Measurements from ENCODE around the gene MRPL14.
A peak's percentile ranks its signal among the peaks of the same experiment; 100 is the strongest.

MRPL14 gene

DNA sequence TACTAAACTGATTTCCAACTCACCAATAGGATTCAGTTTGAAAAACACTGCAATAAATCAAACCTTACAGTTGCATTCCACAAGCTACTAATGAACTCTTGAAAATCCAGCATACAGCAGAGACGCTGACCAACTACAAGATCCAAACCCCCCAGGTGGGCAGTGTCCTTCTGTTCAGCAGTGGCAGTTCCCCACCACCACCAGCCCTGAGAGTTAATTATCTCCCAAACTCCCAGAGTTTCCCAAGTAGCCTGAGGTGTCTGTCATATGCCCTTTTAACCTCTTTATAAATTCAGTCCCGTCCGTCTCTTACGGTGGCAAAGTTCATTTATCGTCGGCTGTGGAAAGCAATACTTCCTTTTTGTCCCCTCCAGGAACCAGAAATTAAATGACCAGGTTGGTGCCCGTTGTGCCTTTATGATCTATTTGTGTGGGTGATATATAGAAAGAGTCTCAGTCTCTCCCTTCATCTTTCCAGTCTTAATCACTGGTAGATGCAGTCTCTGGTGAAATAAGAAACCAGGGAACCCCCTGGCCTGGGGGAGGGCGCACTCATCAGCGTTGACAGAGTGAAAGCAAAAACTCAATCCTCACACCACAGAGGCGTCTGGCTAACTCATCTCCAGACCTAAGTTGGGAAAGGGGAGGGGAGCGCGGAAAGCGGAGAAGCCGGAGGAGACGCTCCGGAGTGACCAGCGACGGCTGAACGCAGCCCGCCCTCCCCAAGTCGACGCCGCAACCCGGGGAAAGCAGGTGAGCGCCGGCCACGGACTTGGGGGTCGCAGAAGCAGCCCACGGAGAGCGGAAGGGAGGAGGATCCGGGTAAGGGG lies 717 bp downstream of the MRPL14 start:
- DNase-seq, result peak; percentile 81
- ATAC-seq, result peak; percentile 87

DNA sequence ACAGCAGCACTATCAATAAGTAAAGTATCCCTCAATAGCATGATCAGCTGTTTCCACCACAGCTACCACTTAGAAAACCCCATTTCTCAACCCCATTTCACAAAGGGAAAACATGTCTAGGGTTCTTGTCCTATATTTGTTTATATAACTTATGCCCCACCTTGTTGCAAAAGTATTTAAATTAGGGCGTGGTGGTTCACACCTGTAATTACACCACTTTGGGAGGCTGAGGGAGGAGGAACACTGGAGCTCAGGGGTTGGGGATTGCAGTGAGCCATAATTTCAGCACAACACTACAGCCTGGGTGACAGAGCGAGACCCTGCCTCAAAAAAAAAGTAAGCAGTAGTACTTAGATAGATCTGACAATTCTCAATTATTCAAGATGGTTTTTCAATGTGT lies 3.7 kb downstream of the MRPL14 start:
- ATAC-seq, result no peak
- DNase-seq, result no peak

DNA sequence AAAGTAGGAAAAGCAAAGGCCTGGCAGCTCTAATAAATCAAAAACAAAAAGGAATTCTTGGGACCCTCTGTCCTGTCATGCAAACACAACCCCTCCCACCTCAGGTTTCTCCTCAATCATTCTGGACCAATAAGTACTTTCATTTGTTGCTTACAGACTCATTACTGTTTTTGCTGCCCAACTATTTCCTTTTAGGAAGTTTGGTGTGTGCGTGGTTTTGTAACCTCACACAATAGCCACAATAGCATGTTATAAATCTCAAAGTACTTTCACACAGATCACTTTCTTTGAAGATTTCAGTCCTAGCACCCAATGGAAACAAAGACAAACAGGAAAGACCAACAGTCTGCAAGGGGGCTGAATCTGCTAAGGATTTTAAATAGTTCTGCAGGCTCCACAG lies 4.5 kb downstream of the MRPL14 start:
- ATAC-seq, result no peak
- DNase-seq, result no peak

DNA sequence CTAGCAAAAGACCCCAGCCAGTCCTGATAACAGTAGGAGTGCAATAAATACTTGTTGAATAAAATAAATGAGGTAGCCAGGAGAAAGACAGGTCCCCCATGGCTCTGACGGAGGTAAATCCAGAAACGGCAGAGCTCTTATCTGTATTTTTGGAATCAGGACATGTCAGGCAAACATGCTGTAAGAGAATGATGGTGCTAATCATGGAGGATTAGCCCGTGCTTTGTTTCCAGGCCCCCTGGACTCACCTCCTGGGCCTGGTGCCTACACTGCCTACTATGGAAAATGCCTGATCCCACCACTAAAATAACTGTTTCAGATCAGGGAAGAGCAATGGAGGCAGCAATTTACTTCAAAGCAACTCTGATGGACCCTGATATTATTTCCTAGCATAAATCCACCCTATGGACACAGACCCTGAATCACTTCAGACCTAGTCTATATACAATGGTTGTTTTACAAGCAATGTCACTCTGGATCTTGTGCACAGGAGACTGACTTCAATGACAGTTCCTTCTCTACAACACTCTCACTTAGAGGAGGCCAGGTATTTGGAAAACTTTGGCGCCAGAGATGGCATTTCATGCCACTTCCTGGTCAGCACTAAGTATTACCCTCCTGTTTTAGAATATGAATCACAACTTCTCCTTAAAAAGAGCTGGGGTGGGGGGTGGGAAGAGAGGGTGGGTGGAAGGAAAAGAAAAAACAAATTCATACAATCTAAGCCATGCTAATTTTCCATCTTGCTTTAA lies 6.4 kb downstream of the MRPL14 start:
- no peak for ATAC-seq
- DNase-seq, result no peak

- DNase-seq (no peak), ATAC-seq (no peak)
Measured at GRCh38 chr6:44119704-44120262, 7.5 kb downstream of the MRPL14 start.

- ATAC-seq, result no peak
- DNase-seq, result no peak
Measured at GRCh38 chr6:44117397-44118128, 9.7 kb downstream of the MRPL14 start.

GRCh38 chr6:44116641-44117382 lies 10.4 kb downstream of the MRPL14 start:
- ATAC-seq, result no peak

DNA sequence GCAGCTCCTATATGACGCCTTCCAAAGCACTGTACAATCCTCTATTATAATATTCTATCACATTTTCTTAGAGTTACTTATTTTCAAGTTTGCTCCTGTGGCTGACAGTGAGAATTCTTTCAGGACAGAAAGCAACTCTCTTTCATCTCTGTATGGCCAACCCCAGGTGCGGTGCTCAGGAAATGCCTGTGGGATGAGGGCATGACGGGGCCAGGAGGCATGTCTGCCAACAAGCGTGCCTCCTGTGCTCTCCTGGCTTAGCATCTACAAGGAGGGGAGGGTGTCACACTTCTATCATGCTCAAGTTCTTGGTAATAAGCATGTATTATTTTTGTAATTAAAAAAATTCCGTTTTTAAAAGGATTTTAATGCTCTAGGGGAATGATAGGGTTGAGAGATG lies 11.4 kb downstream of the MRPL14 start:
- ATAC-seq (no peak), DNase-seq (no peak)

More at GRCh38 chr6:44116641-44117382, 10.4 kb downstream of the MRPL14 start:
- no peak for DNase-seq

- no peak for ATAC-seq
- no peak for DNase-seq
Measured at GRCh38 chr6:44113414-44113813, 13.8 kb downstream of the MRPL14 start.

- ATAC-seq (no peak), DNase-seq (no peak)
Measured at GRCh38 chr6:44111434-44112417, 15.5 kb downstream of the MRPL14 start.

DNA sequence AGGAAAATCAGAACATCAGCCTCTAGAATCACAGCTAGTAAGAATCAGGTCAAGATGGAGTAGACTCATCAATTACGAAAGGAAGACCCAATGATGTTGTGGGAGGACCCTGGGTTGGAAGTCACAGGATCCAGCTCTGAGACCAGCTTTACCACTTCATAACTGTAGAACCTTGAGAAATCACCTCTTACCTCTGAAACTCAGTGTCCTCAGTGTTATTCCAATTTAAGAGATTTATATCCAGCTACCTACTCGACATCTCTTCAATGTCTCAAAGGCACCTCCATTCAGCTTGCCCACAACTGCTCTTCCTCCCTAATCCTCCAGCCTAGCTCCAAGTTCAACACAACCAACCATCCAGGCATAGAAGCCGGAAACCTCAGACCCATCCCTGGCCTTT lies 16.3 kb downstream of the MRPL14 start:
- no peak for ATAC-seq
- DNase-seq, result no peak

DNA sequence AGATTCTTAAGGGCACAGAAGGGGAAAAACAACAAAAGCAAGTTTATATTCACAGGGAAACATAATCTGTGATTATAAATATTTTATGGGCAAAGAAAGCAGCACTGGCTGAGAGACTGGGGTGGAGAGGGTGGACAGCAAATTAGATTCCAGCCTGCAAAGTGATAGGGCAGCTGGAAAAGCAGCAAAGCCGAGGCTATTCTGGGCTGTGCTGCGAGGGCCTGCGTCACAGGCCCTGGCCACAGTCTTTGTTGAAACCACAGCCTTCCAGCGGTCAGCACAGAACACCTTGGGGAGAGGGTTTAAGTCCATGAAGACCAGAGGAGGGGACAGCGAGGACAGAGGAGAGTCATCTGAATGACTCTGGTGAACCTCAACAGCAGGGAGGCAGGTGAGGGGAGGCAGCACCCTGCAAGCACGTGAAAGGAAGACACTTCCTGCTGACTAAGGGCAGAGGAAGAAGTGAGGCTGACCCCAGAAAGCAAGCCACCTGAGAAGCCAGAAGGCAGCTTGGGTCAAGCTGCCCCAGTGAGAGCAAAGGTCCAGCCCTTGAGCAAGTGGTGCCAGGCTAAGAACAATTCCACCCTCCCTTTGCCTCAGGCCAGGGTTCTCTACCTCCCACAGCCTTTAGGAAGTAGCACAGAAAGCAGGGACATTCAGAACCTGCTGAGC lies 17.1 kb downstream of the MRPL14 start:
- DNase-seq, result no peak
- ATAC-seq, result no peak

DNA sequence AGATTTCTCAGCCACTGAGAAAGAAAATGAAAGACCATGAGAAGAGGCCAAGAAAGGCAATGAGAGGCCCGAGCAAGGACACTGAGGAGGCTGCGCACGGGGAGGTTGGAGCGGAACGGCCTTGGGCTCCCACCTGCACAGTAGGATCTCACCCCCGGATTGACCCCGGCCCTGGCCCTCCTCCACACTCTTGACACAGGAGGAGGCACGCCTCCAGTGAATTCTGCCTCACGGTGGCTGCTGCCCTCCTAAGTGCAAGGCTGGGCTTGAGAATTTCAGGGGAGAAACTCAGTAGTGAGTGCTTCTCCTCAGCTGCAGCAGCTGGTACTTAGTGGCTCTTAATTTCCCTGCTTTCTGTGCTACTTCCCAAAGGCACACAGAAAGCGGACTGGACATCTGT lies 18.0 kb downstream of the MRPL14 start:
- DNase-seq (no peak), ATAC-seq (no peak)

GRCh38 chr6:44108471-44108870 lies 18.8 kb downstream of the MRPL14 start:
- DNase-seq, result no peak
- ATAC-seq, result no peak

DNA sequence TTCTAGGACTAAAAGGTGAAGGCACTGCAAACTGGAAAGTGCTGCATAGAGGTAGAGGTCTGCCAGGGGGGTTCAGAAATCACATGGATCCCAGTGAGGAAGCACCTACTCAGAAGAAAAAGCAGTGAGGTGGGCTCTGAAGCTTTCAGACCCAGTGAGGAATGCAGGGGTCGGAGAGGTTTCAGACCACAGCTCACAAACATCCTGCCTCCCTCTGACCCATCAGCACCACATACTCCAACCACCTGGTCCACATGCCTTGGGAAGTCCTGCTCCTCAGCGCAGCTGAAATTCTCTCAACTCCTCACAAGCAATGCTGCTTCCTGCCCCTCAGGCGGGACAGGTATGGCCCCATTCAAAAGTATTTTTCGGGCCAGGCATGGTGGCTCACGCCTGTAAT lies 20.2 kb downstream of the MRPL14 start:
- no peak for DNase-seq

DNA sequence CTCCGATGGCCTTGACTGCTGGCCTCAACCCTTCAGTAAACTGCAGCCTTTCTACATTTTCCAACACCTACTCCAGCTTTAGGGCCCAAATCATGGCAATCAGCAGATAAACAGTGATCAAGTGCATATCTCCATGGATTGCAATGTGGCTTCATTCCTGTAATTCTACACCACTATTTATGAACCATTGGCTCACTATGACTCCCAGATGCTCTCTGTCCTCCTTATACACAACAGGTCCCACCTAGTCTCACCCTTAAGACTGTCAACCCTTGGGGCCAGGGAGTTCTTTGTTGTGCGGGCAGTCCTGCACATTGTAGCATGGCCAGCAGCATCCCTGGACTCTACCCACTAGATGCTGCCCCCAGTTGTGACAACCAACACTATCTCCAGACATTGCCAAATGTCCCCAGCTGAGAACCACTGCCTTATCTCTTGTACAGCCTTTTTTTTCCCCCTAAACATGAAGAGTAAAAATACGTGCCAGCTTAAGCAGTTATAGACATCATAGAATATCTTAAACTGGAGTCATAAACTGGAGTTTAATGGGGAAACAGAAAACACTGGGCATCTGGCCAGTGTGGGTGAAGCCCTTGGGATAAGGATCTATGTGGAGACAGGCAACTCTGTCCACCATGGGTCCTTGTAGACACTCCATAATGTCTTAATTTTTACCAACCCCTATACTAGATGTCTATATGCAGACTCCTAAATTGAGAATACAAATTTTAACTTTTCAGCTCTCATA lies 21.1 kb downstream of the MRPL14 start:
- ATAC-seq (no peak), DNase-seq (no peak)

More for the DNA sequence above, 20.2 kb downstream of the MRPL14 start:
- no peak for ATAC-seq

DNA sequence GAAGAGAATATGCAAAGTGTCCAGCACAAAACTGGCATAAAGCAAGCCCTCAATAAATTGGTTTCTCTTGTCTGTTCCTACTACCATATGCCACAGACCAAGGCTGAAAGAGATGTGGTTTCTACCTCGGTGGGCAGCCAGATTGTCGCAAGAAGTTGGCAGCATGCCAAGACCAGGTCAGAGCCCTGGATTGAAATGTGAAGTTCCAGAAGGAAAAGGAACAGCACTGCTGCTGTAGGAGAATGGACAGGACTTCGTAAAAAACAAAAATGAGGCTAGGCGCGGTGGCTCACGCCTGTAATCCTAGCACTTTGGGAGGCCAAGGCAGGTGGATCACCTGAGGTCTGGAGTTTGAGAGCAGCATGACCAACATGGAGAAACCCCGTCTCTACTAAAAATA lies 22.1 kb downstream of the MRPL14 start:
- DNase-seq (no peak), ATAC-seq (no peak)

DNA sequence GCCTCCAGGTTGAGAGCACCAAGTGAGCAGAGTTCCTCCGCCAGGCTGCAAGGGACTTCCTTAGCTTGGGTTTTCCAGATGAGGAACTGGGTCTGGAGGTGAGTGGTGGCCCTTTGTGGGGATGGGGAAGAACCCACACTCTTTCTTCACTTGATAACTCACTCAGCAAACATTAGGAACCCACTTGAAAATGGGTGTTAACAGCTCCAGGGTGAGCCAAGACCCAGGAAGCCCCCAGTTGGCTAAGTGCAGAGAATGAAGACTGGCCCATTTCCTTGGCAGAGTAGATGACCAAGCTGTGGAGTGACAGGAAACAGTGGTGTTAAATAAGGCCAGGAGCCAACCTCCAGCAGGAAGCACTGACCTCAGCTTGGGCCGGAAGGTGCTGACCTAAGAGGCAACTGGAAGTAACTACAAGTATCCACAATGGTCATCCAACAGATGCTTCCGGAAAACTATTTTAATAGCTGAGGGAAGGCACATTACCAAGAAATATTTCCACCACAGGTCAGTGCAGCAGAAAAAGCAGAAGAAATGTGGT lies 22.7 kb downstream of the MRPL14 start:
- DNase-seq (no peak), ATAC-seq (no peak)

- no peak for ATAC-seq
Measured at GRCh38 chr6:44102527-44102926, 24.7 kb downstream of the MRPL14 start.

More at GRCh38 chr6:44102527-44102926, 24.7 kb downstream of the MRPL14 start:
- DNase-seq, result no peak
